ENCODE results near the gene PSAT1.

Gene PSAT1

GRCh38 chr9:78366827-78367226, 69.9 kb downstream of the PSAT1 start:
- Histone ChIP-seq H2AFZ (ENCODE audit: low read length) (no peak overlapping the region), H3K36me3 (ENCODE audit: insufficient read depth, low read length) (no peaks in the 10 kb centered on the region), H4K20me1 (ENCODE audit: insufficient read depth, low read length, poor library complexity, severe bottlenecking) (no peaks in the 10 kb centered on the region), H3F3A (ENCODE audit: low read depth) (no peaks in the 10 kb centered on the region), H3K9me2 (replicated peaks; ENCODE audit: low read depth, low read length) (no peaks in the 10 kb centered on the region), H3K9me3 (ENCODE audit: insufficient read depth, low read depth, low read length) (no peaks in the 10 kb centered on the region), H3K4me2 (ENCODE audit: low read depth, low read length, poor library complexity, severe bottlenecking) (no peak overlapping the region), H3K79me2 (ENCODE audit: insufficient read depth, low read length) (no peaks in the 10 kb centered on the region), H3K27me3 (ENCODE audit: insufficient read depth, low read length, poor library complexity, severe bottlenecking) (no peaks in the 10 kb centered on the region), H3K4me1 (ENCODE audit: insufficient read depth, low read length, poor library complexity, severe bottlenecking) (peaks cover 10% of the 10 kb centered on the region), H3K9ac (ENCODE audit: low read depth, low read length, poor library complexity, severe bottlenecking) (no peak overlapping the region), H3K4me3 (ENCODE audit: low read length, poor library complexity, severe bottlenecking) (no peak overlapping the region)
- TF ChIP-seq CTCF (conservative IDR thresholded peaks at IDR 0.05; ENCODE audit: low read length): no peak
- TF ChIP-seq EZH2phosphoT487 (IDR thresholded peaks at IDR 0.05; ENCODE audit: borderline replicate concordance): no peak

- Histone ChIP-seq H3K9me2 (replicated peaks; ENCODE audit: low read depth, low read length) (no peaks in the 10 kb centered on the region), H3K79me2 (ENCODE audit: insufficient read depth, low read length) (no peaks in the 10 kb centered on the region), H3K36me3 (ENCODE audit: insufficient read depth, low read length) (no peaks in the 10 kb centered on the region), H3K27me3 (ENCODE audit: insufficient read depth, low read length, poor library complexity, severe bottlenecking) (no peaks in the 10 kb centered on the region), H3K4me1 (ENCODE audit: insufficient read depth, low read length, poor library complexity, severe bottlenecking) (peaks cover 4% of the 10 kb centered on the region), H4K20me1 (ENCODE audit: insufficient read depth, low read length, poor library complexity, severe bottlenecking) (no peaks in the 10 kb centered on the region), H3K4me2 (ENCODE audit: low read depth, low read length, poor library complexity, severe bottlenecking) (no peak overlapping the region), H2AFZ (ENCODE audit: low read length) (no peak overlapping the region), H3K9me3 (ENCODE audit: insufficient read depth, low read depth, low read length) (no peaks in the 10 kb centered on the region), H3F3A (ENCODE audit: low read depth) (no peaks in the 10 kb centered on the region), H3K9ac (ENCODE audit: low read depth, low read length, poor library complexity, severe bottlenecking) (no peak overlapping the region), H3K4me3 (ENCODE audit: low read length, poor library complexity, severe bottlenecking) (no peak overlapping the region)
- TF ChIP-seq CTCF (conservative IDR thresholded peaks at IDR 0.05; ENCODE audit: low read length): no peak
These were observed 71.3 kb downstream of the PSAT1 start for GRCh38 chr9:78368236-78368635.

- H3K9me3 ChIP-seq (ENCODE audit: insufficient read depth, low read depth, low read length): no peaks in the 10 kb centered on the region
- H3K9ac ChIP-seq (ENCODE audit: low read depth, low read length, poor library complexity, severe bottlenecking): no peak overlapping the region
- H3K4me2 ChIP-seq (ENCODE audit: low read depth, low read length, poor library complexity, severe bottlenecking): no peak overlapping the region
- H4K20me1 ChIP-seq (ENCODE audit: insufficient read depth, low read length, poor library complexity, severe bottlenecking): no peaks in the 10 kb centered on the region
- no peak for TF ChIP-seq EZH2phosphoT487 (IDR thresholded peaks at IDR 0.05; ENCODE audit: borderline replicate concordance)
- peak; percentile 99 for TF ChIP-seq CTCF (conservative IDR thresholded peaks at IDR 0.05; ENCODE audit: low read length)
- H2AFZ ChIP-seq (ENCODE audit: low read length): peak overlapping the region; percentile 64; the same call in 1 of the 2 replicates
- no peaks in the 10 kb centered on the region for H3K36me3 ChIP-seq (ENCODE audit: insufficient read depth, low read length)
- H3K9me2 ChIP-seq (replicated peaks; ENCODE audit: low read depth, low read length): no peaks in the 10 kb centered on the region
- H3K27me3 ChIP-seq (ENCODE audit: insufficient read depth, low read length, poor library complexity, severe bottlenecking): no peaks in the 10 kb centered on the region
- no peak overlapping the region for H3K4me3 ChIP-seq (ENCODE audit: low read length, poor library complexity, severe bottlenecking)
- H3K4me1 ChIP-seq (ENCODE audit: insufficient read depth, low read length, poor library complexity, severe bottlenecking): no peaks in the 10 kb centered on the region
- no peaks in the 10 kb centered on the region for H3F3A ChIP-seq (ENCODE audit: low read depth)
- H3K79me2 ChIP-seq (ENCODE audit: insufficient read depth, low read length): no peaks in the 10 kb centered on the region
These were observed 72.8 kb downstream of the PSAT1 start for GRCh38 chr9:78369639-78370219.
